Mucosa of stomach (tissue), 1 donor: Measurements from ENCODE around the gene AMHR2.
"Not testable (repeated sequence)": the region's sequence is repeated elsewhere in the genome, so short reads cannot be mapped to it uniquely, and the experiment has no call there.

ENCODE experiments used
- H3K27me3 ChIP-seq: one replicate; pipeline ENCODE4 v1.7.0; 2013; ENCODE audit warnings: mild to moderate bottlenecking, low read length; ENCODE audit not compliant: control insufficient read depth, insufficient read depth
- H3K36me3 ChIP-seq: one replicate; pipeline ENCODE4 v1.7.0; 2013; ENCODE audit warnings: low read length; ENCODE audit not compliant: control insufficient read depth, insufficient read depth
- H3K4me1 ChIP-seq: one replicate; pipeline ENCODE4 v1.7.0; 2013; ENCODE audit warnings: mild to moderate bottlenecking, low read length; ENCODE audit not compliant: control insufficient read depth, insufficient read depth
- H3K4me3 ChIP-seq: one replicate; pipeline ENCODE4 v1.7.0; 2013; ENCODE audit warnings: low read length
- H3K9ac ChIP-seq: one replicate; pipeline ENCODE4 v1.7.0; 2013; ENCODE audit warnings: mild to moderate bottlenecking, low read length, moderate library complexity
- H3K9me3 ChIP-seq: one replicate; pipeline ENCODE4 v1.7.0; 2013; ENCODE audit warnings: mild to moderate bottlenecking, low read length, moderate library complexity; ENCODE audit not compliant: control insufficient read depth
- donor health status: Pancreatic carcinoma.

Gene AMHR2

GRCh38 chr12:53419756-53420155, 3.9 kb upstream of the AMHR2 start:
- H3K9me3 ChIP-seq = no peaks in the 10 kb centered on the region

GRCh38 chr12:53422247-53422646, 1.4 kb upstream of the AMHR2 start:
- not testable (repeated sequence) for H3K4me3 ChIP-seq, H3K9ac ChIP-seq, H3K27me3 ChIP-seq, H3K36me3 ChIP-seq, H3K9me3 ChIP-seq
- peaks cover 32% of the 10 kb centered on the region for H3K4me1 ChIP-seq

More at GRCh38 chr12:53419756-53420155, 3.9 kb upstream of the AMHR2 start:
- Histone ChIP-seq H3K36me3 (no peaks in the 10 kb centered on the region), H3K9ac (peak overlapping the region; percentile 39), H3K4me3 (no peak overlapping the region), H3K4me1 (peaks cover 40% of the 10 kb centered on the region), H3K27me3 (no peaks in the 10 kb centered on the region)

- peaks cover 16% of the 10 kb centered on the region for H3K4me1 ChIP-seq
- H3K9me3 ChIP-seq = no peaks in the 10 kb centered on the region
- no peak overlapping the region for H3K9ac ChIP-seq
- no peak overlapping the region for H3K4me3 ChIP-seq
- H3K36me3 ChIP-seq = no peaks in the 10 kb centered on the region
- H3K27me3 ChIP-seq = no peaks in the 10 kb centered on the region
Observed at GRCh38 chr12:53424626-53425514, 1.2 kb downstream of the AMHR2 start.

GRCh38 chr12:53425515-53426150, 2.0 kb downstream of the AMHR2 start:
- H3K36me3 ChIP-seq = no peaks in the 10 kb centered on the region
- no peaks in the 10 kb centered on the region for H3K9me3 ChIP-seq
- H3K27me3 ChIP-seq = no peaks in the 10 kb centered on the region
- no peak overlapping the region for H3K4me3 ChIP-seq
- peaks cover 8% of the 10 kb centered on the region for H3K4me1 ChIP-seq
- H3K9ac ChIP-seq = no peak overlapping the region

- H3K9ac ChIP-seq = no peak overlapping the region
- no peaks in the 10 kb centered on the region for H3K4me1 ChIP-seq
Observed at GRCh38 chr12:53427905-53428594, 4.4 kb downstream of the AMHR2 start.

GRCh38 chr12:53428741-53429140, 5.1 kb downstream of the AMHR2 start:
- Histone ChIP-seq H3K9ac (no peak overlapping the region), H3K9me3 (no peaks in the 10 kb centered on the region), H3K4me3 (no peak overlapping the region), H3K36me3 (no peaks in the 10 kb centered on the region), H3K4me1 (no peaks in the 10 kb centered on the region), H3K27me3 (no peaks in the 10 kb centered on the region)

More at GRCh38 chr12:53427905-53428594, 4.4 kb downstream of the AMHR2 start:
- no peaks in the 10 kb centered on the region for H3K36me3 ChIP-seq
- no peaks in the 10 kb centered on the region for H3K9me3 ChIP-seq
- no peaks in the 10 kb centered on the region for H3K27me3 ChIP-seq
- H3K4me3 ChIP-seq = no peak overlapping the region

- Histone ChIP-seq H3K4me1 (no peaks in the 10 kb centered on the region), H3K9ac (no peak overlapping the region), H3K27me3 (no peaks in the 10 kb centered on the region), H3K9me3 (no peaks in the 10 kb centered on the region), H3K4me3 (no peak overlapping the region), H3K36me3 (no peaks in the 10 kb centered on the region)
Observed at GRCh38 chr12:53430116-53430515, 6.5 kb downstream of the AMHR2 start.

GRCh38 chr12:53431187-53431586, 7.5 kb downstream of the AMHR2 start:
- Histone ChIP-seq H3K27me3 (no peaks in the 10 kb centered on the region), H3K36me3 (no peaks in the 10 kb centered on the region), H3K9ac (no peak overlapping the region)

GRCh38 chr12:53435326-53435725, 11.7 kb downstream of the AMHR2 start:
- H3K4me3 ChIP-seq, H3K9me3 ChIP-seq, H3K9ac ChIP-seq, H3K36me3 ChIP-seq, H3K27me3 ChIP-seq, H3K4me1 ChIP-seq: not testable (repeated sequence)

More at GRCh38 chr12:53431187-53431586, 7.5 kb downstream of the AMHR2 start:
- Histone ChIP-seq H3K4me3 (no peak overlapping the region), H3K4me1 (no peaks in the 10 kb centered on the region), H3K9me3 (no peaks in the 10 kb centered on the region)

GRCh38 chr12:53439582-53439981, 15.9 kb downstream of the AMHR2 start:
- not testable (repeated sequence) for H3K36me3 ChIP-seq, H3K27me3 ChIP-seq, H3K9me3 ChIP-seq, H3K4me3 ChIP-seq, H3K9ac ChIP-seq
- peaks cover 14% of the 10 kb centered on the region for H3K4me1 ChIP-seq

- peaks cover 5% of the 10 kb centered on the region for H3K36me3 ChIP-seq
- H3K9me3 ChIP-seq = no peaks in the 10 kb centered on the region
- no peaks in the 10 kb centered on the region for H3K27me3 ChIP-seq
- H3K9ac ChIP-seq = peak within 1 kb of the TSS; percentile 97
- H3K4me1 ChIP-seq = peaks cover 18% of the 10 kb centered on the region
- H3K4me3 ChIP-seq = peak within 1 kb of the TSS; percentile 89
Observed at GRCh38 chr12:53441040-53441833, 17.6 kb downstream of the AMHR2 start, which contains the start of gene PRR13. Gene PRR13, plus strand, starts transcription at chr12:53441734. Its CDS starts 981 bp downstream, at chr12:53442715.
